Neural progenitor cell (in vitro differentiated cells): ENCODE data around the gene RPS24. TPM values are rescaled to one million over a fixed set of nuclear protein-coding genes. Genes with fewer than 3 reads are reported as not detected.

Experiments used
- DNase-seq: peaks from one replicate; pipeline ENCODE4 v3.0.0-alpha.2; 2016; ENCODE audit warnings: low spot score
- H2AFZ ChIP-seq: fragments of 200-600 bp; sonication (generic); replicated peaks from 2 replicates; pipeline ENCODE4 v1.6.1; 2016; ENCODE audit warnings: antibody characterized with exemption
- H3F3A ChIP-seq: fragments of 200-600 bp; sonication (generic); 2 replicates; pipeline ENCODE4 v1.6.1; 2016; ENCODE audit warnings: antibody characterized with exemption, low read depth
- H3K27ac ChIP-seq: fragments of 200-600 bp; sonication (generic); 2 replicates; pipeline ENCODE4 v1.5.1; 2016; ENCODE audit warnings: mild to moderate bottlenecking
- H3K27me3 ChIP-seq: fragments of 200-600 bp; sonication (generic); 2 replicates; pipeline ENCODE4 v1.6.1; 2016; ENCODE audit warnings: mild to moderate bottlenecking, moderate library complexity
- H3K36me3 ChIP-seq: fragments of 200-600 bp; sonication (generic); 2 replicates; pipeline ENCODE4 v1.5.1; 2016
- H3K4me1 ChIP-seq: fragments of 200-600 bp; sonication (generic); 2 replicates; pipeline ENCODE4 v1.6.1; 2016; ENCODE audit warnings: mixed run types
- H3K4me2 ChIP-seq: fragments of 200-600 bp; sonication (generic); 2 replicates; pipeline ENCODE4 v1.6.1; 2016
- H3K4me3 ChIP-seq: fragments of 200-600 bp; sonication (generic); 2 replicates; pipeline ENCODE4 v1.5.1; 2016
- H3K79me2 ChIP-seq: fragments of 200-600 bp; sonication (generic); 2 replicates; pipeline ENCODE4 v1.6.1; 2016; ENCODE audit warnings: low read depth
- H3K9ac ChIP-seq: fragments of 200-600 bp; sonication (generic); 2 replicates; pipeline ENCODE4 v1.6.1; 2016
- H3K9me3 ChIP-seq: fragments of 200-600 bp; sonication (generic); 2 replicates; pipeline ENCODE4 v1.5.1; 2016; ENCODE audit warnings: low read depth
- H4K20me1 ChIP-seq: fragments of 200-600 bp; sonication (generic); 2 replicates; pipeline ENCODE4 v1.6.1; 2016; ENCODE audit warnings: low read depth
- H3K27ac Mint-ChIP-seq: 3 replicates; pipeline ENCODE4 v1.8.0; 2021; ENCODE audit warnings: mixed read lengths
- H3K27me3 Mint-ChIP-seq: 2 replicates; pipeline ENCODE4 v1.8.0; 2022; ENCODE audit warnings: low read depth, mild to moderate bottlenecking, inconsistent platforms, moderate library complexity, mixed read lengths; ENCODE audit not compliant: insufficient read depth
- H3K36me3 Mint-ChIP-seq: 3 replicates; pipeline ENCODE4 v1.8.0; 2021; ENCODE audit warnings: mixed read lengths
- H3K4me1 Mint-ChIP-seq: 3 replicates; pipeline ENCODE4 v1.8.0; 2021; ENCODE audit warnings: mixed read lengths
- H3K4me3 Mint-ChIP-seq: 3 replicates; pipeline ENCODE4 v1.8.0; 2021; ENCODE audit warnings: mild to moderate bottlenecking, moderate library complexity, mixed read lengths
- H3K9me3 Mint-ChIP-seq: 3 replicates; pipeline ENCODE4 v1.8.0; 2020; ENCODE audit warnings: mixed read lengths
- CTCF ChIP-seq: fragments of 200-600 bp; sonication (generic); IDR thresholded peaks from 2 replicates; pipeline ENCODE4 v1.5.1; 2017; ENCODE audit warnings: antibody characterized with exemption, mild to moderate bottlenecking
- EZH2 ChIP-seq: fragments of 200-600 bp; sonication (generic); IDR thresholded peaks from 2 replicates; pipeline ENCODE4 v1.6.1; 2017; ENCODE audit warnings: antibody characterized with exemption, mild to moderate bottlenecking, moderate library complexity
- EZH2phosphoT487 ChIP-seq: fragments of 200-600 bp; sonication (generic); IDR thresholded peaks from 2 replicates; pipeline ENCODE4 v1.6.1; 2017; ENCODE audit warnings: antibody characterized with exemption
- total RNA-seq: library from RNA; depleted of rRNA; stranded (reverse); fragments of >200 nt; gene quantifications from 2 replicates; pipeline ENCODE4 v1.2.3, GENCODE V29; 2015; ENCODE audit warnings: low replicate concordance

Gene RPS24
- total RNA-seq, 1 donor from 2014 or later, result 5,646 TPM

- H3K27me3 Mint-ChIP-seq, result no peaks in the 10 kb centered on the region
- H3K9me3 Mint-ChIP-seq, result peaks cover 2% of the 10 kb centered on the region
- H3K27ac Mint-ChIP-seq, result no peak overlapping the region
- H3K4me2 ChIP-seq, result peak overlapping the region; percentile 99
- H2AFZ ChIP-seq, result peak overlapping the region; percentile 86
- peaks cover 25% of the 10 kb centered on the region for H3K36me3 ChIP-seq
- peaks cover 42% of the 10 kb centered on the region for H3F3A ChIP-seq
- H3K9ac ChIP-seq, result no peak overlapping the region
- DNase-seq, result no peak
- H3K9me3 ChIP-seq, result no peaks in the 10 kb centered on the region
- H3K27ac ChIP-seq, result no peak overlapping the region
- H3K4me1 ChIP-seq, result peaks cover 46% of the 10 kb centered on the region
- peaks cover 47% of the 10 kb centered on the region for H4K20me1 ChIP-seq
- peaks cover 44% of the 10 kb centered on the region for H3K4me1 Mint-ChIP-seq
- H3K27me3 ChIP-seq, result no peaks in the 10 kb centered on the region
- H3K4me3 Mint-ChIP-seq, result peak overlapping the region; percentile 97
- peaks cover 24% of the 10 kb centered on the region for H3K36me3 Mint-ChIP-seq
- H3K79me2 ChIP-seq, result peaks cover 56% of the 10 kb centered on the region
- H3K4me3 ChIP-seq, result peak overlapping the region; percentile 89
- TF ChIP-seq CTCF, result no peak
- TF ChIP-seq EZH2, result no peak
- TF ChIP-seq EZH2phosphoT487, result no peak
These were observed 351 bp upstream of the RPS24 start for GRCh38 chr10:78033387-78033636.

GRCh38 chr10:78035025-78035424 is 1.4 kb downstream of the RPS24 start:
- Histone ChIP-seq H3K27ac (no peak overlapping the region), H2AFZ (no peak overlapping the region), H3K9ac (peak overlapping the region; percentile 89), H3K79me2 (peaks cover 64% of the 10 kb centered on the region), H3K4me3 (peak overlapping the region; percentile 89), H3K27me3 (no peaks in the 10 kb centered on the region), H3K4me1 (peaks cover 44% of the 10 kb centered on the region), H3K4me2 (peak overlapping the region; percentile 99), H3F3A (peaks cover 42% of the 10 kb centered on the region), H3K36me3 (peaks cover 35% of the 10 kb centered on the region), H4K20me1 (peaks cover 59% of the 10 kb centered on the region), H3K9me3 (no peaks in the 10 kb centered on the region)
- Mint-ChIP-seq H3K27ac (no peak overlapping the region), H3K4me1 (peaks cover 34% of the 10 kb centered on the region), H3K36me3 (peaks cover 28% of the 10 kb centered on the region), H3K4me3 (peak overlapping the region; percentile 97), H3K27me3 (no peaks in the 10 kb centered on the region), H3K9me3 (peaks cover 2% of the 10 kb centered on the region)
- DNase-seq, result no peak
- TF ChIP-seq EZH2 (no peak), EZH2phosphoT487 (no peak), CTCF (no peak)

- H3K36me3 Mint-ChIP-seq, result peaks cover 30% of the 10 kb centered on the region
- no peak for DNase-seq
- H3F3A ChIP-seq, result peaks cover 45% of the 10 kb centered on the region
- peak overlapping the region; percentile 97 for H3K4me3 Mint-ChIP-seq
- H3K4me2 ChIP-seq, result peak overlapping the region; percentile 99
- H3K9me3 Mint-ChIP-seq, result peaks cover 2% of the 10 kb centered on the region
- peaks cover 63% of the 10 kb centered on the region for H4K20me1 ChIP-seq
- peaks cover 69% of the 10 kb centered on the region for H3K79me2 ChIP-seq
- H3K9me3 ChIP-seq, result no peaks in the 10 kb centered on the region
- H2AFZ ChIP-seq, result no peak overlapping the region
- peaks cover 44% of the 10 kb centered on the region for H3K4me1 ChIP-seq
- H3K27me3 Mint-ChIP-seq, result no peaks in the 10 kb centered on the region
- peaks cover 31% of the 10 kb centered on the region for H3K4me1 Mint-ChIP-seq
- peaks cover 39% of the 10 kb centered on the region for H3K36me3 ChIP-seq
- H3K27ac Mint-ChIP-seq, result no peak overlapping the region
- H3K27ac ChIP-seq, result no peak overlapping the region
- no peak for TF ChIP-seq CTCF
- TF ChIP-seq EZH2phosphoT487, result no peak
- no peak for TF ChIP-seq EZH2
- H3K4me3 ChIP-seq, result peak overlapping the region; percentile 89
- no peaks in the 10 kb centered on the region for H3K27me3 ChIP-seq
- no peak overlapping the region for H3K9ac ChIP-seq
These were observed 1.8 kb downstream of the RPS24 start for GRCh38 chr10:78035437-78035836.
